OCI-LY7 (cell line): Measurements from ENCODE around the gene RAB3B. TPM values are rescaled to one million over a fixed set of nuclear protein-coding genes. Genes with fewer than 3 reads are reported as not detected.
"Not testable (repeated sequence)": the region's sequence is repeated elsewhere in the genome, so short reads cannot be mapped to it uniquely, and the experiment has no call there.

Experiments used
- BruUV-seq: library from RNA; stranded (reverse); fragments of 400-500 nt; replicated peaks from 2 replicates; lab custom pipeline; 2021; lab: Mats Ljungman, UMichigan
- CTCF ChIA-PET: fragments of 300-600 bp; sonication (Branson Sonifier 250); formaldehyde crosslinking; loops from one replicate; lab custom pipeline; 2022; ENCODE audit warnings: antibody characterized with exemption; ENCODE audit not compliant: unreplicated experiment; lab: Charles Lee
- POLR2A ChIA-PET: fragments of 300-600 bp; sonication (Branson Sonifier 250); formaldehyde crosslinking; loops from one replicate; lab custom pipeline; 2022; ENCODE audit warnings: antibody characterized with exemption; lab: Charles Lee
- DNase-seq: peaks from one replicate; pipeline ENCODE4 v3.0.0-alpha.2; 2015; ENCODE audit warnings: low spot score
- H2AFZ ChIP-seq: fragments of 200-600 bp; sonication (generic), shearing (Covaris generic); 2 replicates; pipeline ENCODE4 v1.6.1; 2014; ENCODE audit warnings: mild to moderate bottlenecking, antibody characterized with exemption, low read length, moderate library complexity
- H3K27ac ChIP-seq: fragments of 200-600 bp; sonication (generic); 2 replicates; pipeline ENCODE4 v1.5.1; 2014; ENCODE audit warnings: mixed run types, low read depth, mild to moderate bottlenecking, moderate library complexity, low read length, inconsistent platforms; ENCODE audit not compliant: poor library complexity, severe bottlenecking
- H3K36me3 ChIP-seq: fragments of 200-600 bp; sonication (generic); 2 replicates; pipeline ENCODE4 v1.6.1; 2014; ENCODE audit warnings: mild to moderate bottlenecking, antibody characterized with exemption, low read length, moderate library complexity, mixed read lengths; ENCODE audit not compliant: insufficient read depth
- H3K4me1 ChIP-seq: fragments of 200-600 bp; sonication (generic); 2 replicates; pipeline ENCODE4 v1.5.1; 2014; ENCODE audit warnings: mild to moderate bottlenecking, low read length; ENCODE audit not compliant: insufficient read depth, poor library complexity, severe bottlenecking
- H3K4me2 ChIP-seq: fragments of 200-600 bp; sonication (generic); 2 replicates; pipeline ENCODE4 v1.6.1; 2014; ENCODE audit warnings: mild to moderate bottlenecking, low read length
- H3K4me3 ChIP-seq: fragments of 200-600 bp; sonication (generic); 2 replicates; pipeline ENCODE4 v1.5.1; 2014; ENCODE audit warnings: mild to moderate bottlenecking, low read depth, low read length; ENCODE audit not compliant: poor library complexity, severe bottlenecking
- H3K79me2 ChIP-seq: fragments of 200-600 bp; sonication (generic); 2 replicates; pipeline ENCODE4 v1.6.1; 2016; ENCODE audit warnings: low read depth, mild to moderate bottlenecking, low read length, moderate library complexity, mixed read lengths; ENCODE audit not compliant: insufficient read depth
- H3K9me2 ChIP-seq: fragments of 200-600 bp; sonication (generic); 2 replicates; pipeline ENCODE4 v1.6.1; 2016; ENCODE audit warnings: mild to moderate bottlenecking, low read length, mixed read lengths; ENCODE audit not compliant: insufficient read depth
- H3K9me3 ChIP-seq: fragments of 200-600 bp; sonication (generic); 2 replicates; pipeline ENCODE4 v1.6.1; 2014; ENCODE audit warnings: mild to moderate bottlenecking, mixed run types, low read length, mixed read lengths
- H4K20me1 ChIP-seq: fragments of 200-600 bp; sonication (generic); 2 replicates; pipeline ENCODE4 v1.6.1; 2014; ENCODE audit warnings: mild to moderate bottlenecking, antibody characterized with exemption, low read length, moderate library complexity, mixed read lengths; ENCODE audit not compliant: insufficient read depth
- CTCF ChIP-seq: fragments of 200-600 bp; sonication (generic); conservative IDR thresholded peaks from 2 replicates; pipeline ENCODE4 v1.5.1; 2014; ENCODE audit warnings: mild to moderate bottlenecking, antibody characterized with exemption, low read length, moderate library complexity, mixed read lengths
- EZH2phosphoT487 ChIP-seq: fragments of 200-600 bp; sonication (generic); IDR thresholded peaks from 2 replicates; pipeline ENCODE4 v1.6.1; 2018; ENCODE audit warnings: low read depth, borderline replicate concordance, mild to moderate bottlenecking, mixed run types, antibody characterized with exemption, low read length, moderate library complexity, mixed read lengths
- intact Hi-C: fragments of 100-400 bp; cut with micrococcal nuclease; formaldehyde crosslinking; loops from one replicate; pipeline ENCODE4 v1.10.0; 2022; ENCODE audit not compliant: unreplicated experiment
- total RNA-seq, 2 experiments: library from RNA; depleted of rRNA in 1 of 2; stranded (reverse); fragments of >200 nt in 1 of 2; shearing (Covaris generic) in 1 of 2; gene quantifications; 2 replicates each; pipeline ENCODE4 v1.2.3, GENCODE V29; 2014 to 2022

RAB3B gene
- total RNA-seq, 2 experiments from 2014 or later, result 0.03 TPM; not detected in 1

DNA sequence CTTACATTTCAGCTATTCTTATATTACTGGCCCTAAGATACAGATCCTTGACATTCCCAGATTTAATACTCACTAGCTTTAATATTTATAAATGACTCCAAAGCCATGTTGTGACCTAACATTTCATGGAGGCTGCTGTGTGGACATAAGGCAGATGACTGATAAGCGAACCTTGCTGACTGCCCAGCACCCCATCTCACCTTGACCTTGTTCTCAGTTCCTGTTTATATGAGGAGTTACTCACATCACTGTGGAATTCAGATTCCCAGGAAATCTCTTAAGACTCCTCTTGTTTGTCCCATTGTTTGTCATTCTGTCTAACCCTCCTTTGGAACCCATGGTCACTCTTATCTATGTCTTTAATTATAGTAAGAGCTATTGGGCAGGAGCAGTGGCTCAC, 21.9 kb downstream of the RAB3B start:
- Histone ChIP-seq H3K4me1 (peaks cover 8% of the 10 kb centered on the region), H3K9me3 (no peaks in the 10 kb centered on the region), H4K20me1 (no peaks in the 10 kb centered on the region), H3K27ac (no peak overlapping the region), H3K4me3 (no peak overlapping the region), H3K79me2 (no peaks in the 10 kb centered on the region), H2AFZ (no peak overlapping the region), H3K9me2 (no peaks in the 10 kb centered on the region), H3K36me3 (no peaks in the 10 kb centered on the region), H3K4me2 (no peak overlapping the region)
- no peak for DNase-seq
- no TSS peak for BruUV-seq
- intact Hi-C loops, result no loop called here
- POLR2A ChIA-PET, result interaction anchor here (0.6 kb wide), 3 partner anchors 116 to 1227 kb away, joined by 3 to 9 read pairs (median 4); no protein-coding TSS in a partner anchor
- TF ChIP-seq CTCF (no peak), EZH2phosphoT487 (no peak)
- CTCF ChIA-PET, result no interaction called here

GRCh38 chr1:51967213-51967791, 23.2 kb downstream of the RAB3B start:
- H2AFZ ChIP-seq, BruUV-seq, H3K79me2 ChIP-seq, H3K4me3 ChIP-seq, DNase-seq, H3K9me2 ChIP-seq, H3K36me3 ChIP-seq, H3K4me2 ChIP-seq, intact Hi-C loops, H4K20me1 ChIP-seq, H3K27ac ChIP-seq, H3K9me3 ChIP-seq: not testable (repeated sequence)
- ChIA-PET POLR2A (interaction anchor here (0.6 to 0.7 kb wide), 2 partner anchors 96 to 194 kb away, joined by 3 to 4 read pairs; no protein-coding TSS in a partner anchor), CTCF (interaction anchor here (0.6 kb wide), 2 partner anchors 10 to 248 kb away, joined by 3 read pairs; no protein-coding TSS in a partner anchor)
- H3K4me1 ChIP-seq, result peaks cover 15% of the 10 kb centered on the region

DNA sequence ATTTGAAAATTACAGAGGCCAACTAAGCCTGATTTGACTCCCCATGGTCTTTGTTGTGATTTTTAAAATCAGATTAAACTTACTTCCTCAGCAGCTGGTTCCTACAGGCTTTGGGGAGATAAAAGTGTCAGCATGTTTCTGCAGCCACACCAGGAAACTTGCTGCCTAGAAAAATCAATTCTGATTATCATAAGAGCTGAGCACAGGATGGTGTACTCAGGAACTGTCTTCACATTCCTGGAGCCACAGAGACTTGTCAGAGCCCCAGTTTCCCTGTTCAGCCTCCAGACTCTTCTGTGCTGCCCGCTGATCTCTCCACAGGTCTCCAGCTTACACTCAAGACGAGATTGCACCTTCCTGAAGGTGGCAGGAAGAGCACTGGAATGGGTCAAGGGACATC, 23.9 kb downstream of the RAB3B start:
- POLR2A ChIA-PET, result no interaction called here
- Histone ChIP-seq H3K4me1 (peaks cover 15% of the 10 kb centered on the region), H2AFZ (peak overlapping the region; percentile 9; the same call in 1 of the 2 replicates), H3K9me3 (no peaks in the 10 kb centered on the region), H3K36me3 (no peaks in the 10 kb centered on the region), H4K20me1 (no peaks in the 10 kb centered on the region), H3K4me2 (no peak overlapping the region), H3K4me3 (no peak overlapping the region), H3K9me2 (no peaks in the 10 kb centered on the region), H3K27ac (no peak overlapping the region), H3K79me2 (no peaks in the 10 kb centered on the region)
- BruUV-seq, result no TSS peak
- intact Hi-C loops, result no loop called here
- no peak for DNase-seq
- CTCF ChIA-PET, result no interaction called here
- TF ChIP-seq CTCF, result no peak
- TF ChIP-seq EZH2phosphoT487, result no peak
